Measurements from ENCODE around the gene EVC2. TPM values are rescaled to one million over a fixed set of nuclear protein-coding genes. Genes with fewer than 3 reads are reported as not detected.

Gene EVC2
- total and polyA plus RNA-seq, 7 experiments from 2014 or later, result 0.09 to 0.98 (median 0.33) TPM; not detected in 1

DNA sequence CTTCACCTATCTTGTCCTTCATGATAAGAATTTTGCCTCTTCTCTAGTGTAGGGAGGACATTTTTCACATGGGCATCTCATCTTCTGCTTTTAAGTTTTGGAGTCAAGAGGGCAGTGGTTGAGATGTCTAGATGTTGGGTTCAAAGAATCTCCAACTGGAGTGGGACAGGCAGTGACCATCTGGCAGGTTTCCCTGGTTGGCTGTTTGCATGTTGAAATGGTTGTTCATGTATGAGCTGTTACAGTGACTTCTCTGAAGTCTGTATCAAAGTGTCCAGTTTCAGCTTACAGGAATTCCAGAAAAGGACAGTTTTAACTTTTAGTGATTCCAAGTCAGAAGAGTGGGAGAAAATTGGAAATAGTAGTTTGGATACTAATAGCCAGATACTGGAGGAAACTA is 192.7 kb downstream of the EVC2 start:
- ChIA-PET POLR2A (no interaction called here), CTCF (no interaction called here)
- H3K9me3 ChIP-seq (ENCODE audit: control insufficient read depth in 2 of 3, low read length in 3 of 3), result no peaks in the 10 kb centered on the region
- H3K4me1 Mint-ChIP-seq, result peaks cover 0 to 3% (median 0%) of the 10 kb centered on the region in 7 donors
- H3K4me1 ChIP-seq (ENCODE audit: control insufficient read depth in 2 of 2, insufficient read depth in 2 of 2, low read length in 2 of 2), result no peaks in the 10 kb centered on the region
- no peak for DNase-seq
- H3K27ac ChIP-seq (ENCODE audit: low read depth, low read length), result no peak overlapping the region
- no peaks in the 10 kb centered on the region for H3K27me3 Mint-ChIP-seq
- no peaks in the 10 kb centered on the region for H3K36me3 Mint-ChIP-seq
- no peaks in the 10 kb centered on the region for H3K36me3 ChIP-seq (ENCODE audit: control insufficient read depth in 2 of 3, insufficient read depth in 3 of 3, low read length in 3 of 3)
- intact Hi-C loops (cut with micrococcal nuclease), result no loop called here
- no peak for ATAC-seq
- H3K9me3 Mint-ChIP-seq, result peaks cover 0 to 13% (median 5%) of the 10 kb centered on the region in 11 donors
- no peak overlapping the region for H3K4me3 Mint-ChIP-seq
- no peak overlapping the region for H3K27ac Mint-ChIP-seq
- H3K4me3 ChIP-seq (ENCODE audit: low read length), result no peak overlapping the region
- no peaks in the 10 kb centered on the region for H3K27me3 ChIP-seq (ENCODE audit: control insufficient read depth in 2 of 2, insufficient read depth in 2 of 2, low read length in 2 of 2)

Other genes with a start within 250 kb of the EVC2 start
- gene EVC, start 2.6 kb upstream of the EVC2 start, total RNA-seq, result 1 to 10 TPM in 1 of 5 experiments, under 1 TPM in 4; 0.37 to 1.5 (median 0.68) TPM
- not detected for gene EVC, start 2.6 kb upstream of the EVC2 start, polyA plus RNA-seq
- gene CRMP1, start 184.5 kb upstream of the EVC2 start, total RNA-seq, result under 1 TPM in 1 of 5 experiments, not detected in 4; 0.46 TPM
- not detected for gene CRMP1, start 184.5 kb upstream of the EVC2 start, polyA plus RNA-seq